ENCODE data around the gene RFPL2. TPM values are rescaled to one million over a fixed set of nuclear protein-coding genes. Genes with fewer than 3 reads are reported as not detected.

The RFPL2 gene
- total RNA-seq, 4 donors from 2014 or later, result 0.17 TPM; not detected in 3

- intact Hi-C loops (cut with DNase I; ENCODE audit: low total_unique reads), result no loop called here
- TF ChIP-seq POLR2A (IDR thresholded peaks at IDR 0.05), result no peak
- TF ChIP-seq, protein P1, sequence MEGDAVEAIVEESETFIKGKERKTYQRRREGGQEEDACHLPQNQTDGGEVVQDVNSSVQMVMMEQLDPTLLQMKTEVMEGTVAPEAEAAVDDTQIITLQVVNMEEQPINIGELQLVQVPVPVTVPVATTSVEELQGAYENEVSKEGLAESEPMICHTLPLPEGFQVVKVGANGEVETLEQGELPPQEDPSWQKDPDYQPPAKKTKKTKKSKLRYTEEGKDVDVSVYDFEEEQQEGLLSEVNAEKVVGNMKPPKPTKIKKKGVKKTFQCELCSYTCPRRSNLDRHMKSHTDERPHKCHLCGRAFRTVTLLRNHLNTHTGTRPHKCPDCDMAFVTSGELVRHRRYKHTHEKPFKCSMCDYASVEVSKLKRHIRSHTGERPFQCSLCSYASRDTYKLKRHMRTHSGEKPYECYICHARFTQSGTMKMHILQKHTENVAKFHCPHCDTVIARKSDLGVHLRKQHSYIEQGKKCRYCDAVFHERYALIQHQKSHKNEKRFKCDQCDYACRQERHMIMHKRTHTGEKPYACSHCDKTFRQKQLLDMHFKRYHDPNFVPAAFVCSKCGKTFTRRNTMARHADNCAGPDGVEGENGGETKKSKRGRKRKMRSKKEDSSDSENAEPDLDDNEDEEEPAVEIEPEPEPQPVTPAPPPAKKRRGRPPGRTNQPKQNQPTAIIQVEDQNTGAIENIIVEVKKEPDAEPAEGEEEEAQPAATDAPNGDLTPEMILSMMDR (IDR thresholded peaks at IDR 0.05), result no peak
- WGBS, 2 donors, result 79 to 81% methylated on average over 7 of the region's 7 CpGs
- no peak overlapping the region for H3K4me3 ChIP-seq (ENCODE audit: low read depth, poor library complexity, severe bottlenecking)
- no peak for DNase-seq (ENCODE audit: low spot score in 2 of 2)
Observed at GRCh38 chr22:32211011-32211410, 6.1 kb upstream of the RFPL2 start.

DNA sequence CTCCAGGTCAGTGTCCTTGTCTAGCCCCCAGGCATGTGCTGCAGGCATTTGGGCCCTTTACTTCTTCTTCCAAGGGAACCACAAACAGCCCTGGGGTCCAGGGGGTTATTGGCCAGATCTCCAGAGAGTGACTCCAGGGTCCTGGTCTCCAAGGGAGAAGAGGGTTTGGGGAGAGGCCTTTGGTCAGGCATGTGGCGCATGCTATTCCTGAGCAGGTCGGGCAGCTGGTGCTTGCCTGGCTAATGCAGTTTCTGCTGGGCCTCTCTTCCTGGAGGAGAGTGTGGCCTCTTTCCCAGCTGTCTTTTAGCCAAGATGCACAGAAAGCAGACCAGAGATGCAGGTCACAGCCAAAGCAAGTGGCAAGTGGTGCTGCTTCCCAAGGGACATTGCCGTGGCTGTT is 3.8 kb upstream of the RFPL2 start:
- WGBS, 2 donors, result 84 to 100% methylated on average over 2 to 3 of the region's 3 CpGs
- TF ChIP-seq, protein P1 (IDR thresholded peaks at IDR 0.05), result no peak
- TF ChIP-seq POLR2A (IDR thresholded peaks at IDR 0.05), result no peak
- intact Hi-C loops (cut with DNase I; ENCODE audit: low total_unique reads), result no loop called here
- no peak overlapping the region for H3K4me3 ChIP-seq (ENCODE audit: low read depth, poor library complexity, severe bottlenecking)
- no peak for DNase-seq (ENCODE audit: low spot score in 2 of 2)

GRCh38 chr22:32207971-32208480 is 3.2 kb upstream of the RFPL2 start:
- H3K4me3 ChIP-seq (ENCODE audit: low read depth, poor library complexity, severe bottlenecking), result no peak overlapping the region
- no peak for DNase-seq (ENCODE audit: low spot score in 2 of 2)
- no peak for TF ChIP-seq POLR2A (IDR thresholded peaks at IDR 0.05)
- TF ChIP-seq, protein P1 (IDR thresholded peaks at IDR 0.05), result no peak
- intact Hi-C loops (cut with DNase I; ENCODE audit: low total_unique reads), result no loop called here
- 63 to 88% methylated on average over 4 of the region's 4 CpGs for WGBS, 2 donors

GRCh38 chr22:32206774-32207758 is 2.2 kb upstream of the RFPL2 start:
- intact Hi-C loops (cut with DNase I; ENCODE audit: low total_unique reads), result no loop called here
- no peak overlapping the region for H3K4me3 ChIP-seq (ENCODE audit: low read depth, poor library complexity, severe bottlenecking)
- 76 to 80% methylated on average over 22 of the region's 22 CpGs for WGBS, 2 donors
- no peak for DNase-seq (ENCODE audit: low spot score in 2 of 2)
- TF ChIP-seq POLR2A (IDR thresholded peaks at IDR 0.05), result no peak
- TF ChIP-seq, protein P1 (IDR thresholded peaks at IDR 0.05), result no peak

DNA sequence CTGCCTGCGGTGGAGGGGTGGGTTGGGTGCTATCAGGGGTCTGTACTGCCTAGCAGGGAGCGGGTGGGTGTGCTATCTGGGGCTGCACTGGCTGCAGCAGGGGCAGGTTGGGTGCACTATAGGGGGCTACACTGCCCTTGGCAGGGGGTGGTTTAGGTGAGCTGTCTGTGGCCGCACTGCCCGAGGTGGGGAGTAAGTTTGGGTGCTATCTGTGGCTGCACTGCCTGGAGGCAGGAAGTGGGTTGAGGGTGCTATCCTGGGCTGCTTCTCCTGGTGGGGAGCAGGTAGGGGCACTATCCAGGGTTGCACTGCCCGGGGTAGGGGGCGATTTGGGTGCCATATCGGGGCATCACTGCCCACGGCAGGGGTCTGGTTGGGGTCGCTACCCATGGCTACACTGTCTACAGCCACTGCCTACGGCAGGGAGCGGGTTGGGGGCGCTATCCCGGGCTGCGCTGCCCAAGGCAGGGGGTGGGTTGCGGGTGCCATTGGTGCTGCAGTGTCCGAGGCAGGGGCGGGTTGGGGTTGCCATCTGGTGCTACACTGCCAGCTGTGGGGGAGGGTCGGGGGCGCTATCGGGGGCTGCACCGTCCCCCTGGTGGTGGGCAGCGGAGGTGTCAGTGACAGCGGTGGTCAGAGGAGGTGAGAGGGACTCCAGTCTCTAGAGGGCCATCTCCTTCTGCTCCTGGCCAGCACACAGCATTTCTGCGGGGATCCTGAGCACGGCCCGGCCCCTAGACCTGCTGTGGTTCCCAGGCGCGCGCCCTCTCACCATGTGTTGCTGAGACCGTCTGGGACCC is 1.3 kb upstream of the RFPL2 start:
- intact Hi-C loops (cut with DNase I; ENCODE audit: low total_unique reads), result no loop called here
- DNase-seq (ENCODE audit: low spot score in 2 of 2), result no peak
- H3K4me3 ChIP-seq (ENCODE audit: low read depth, poor library complexity, severe bottlenecking), result no peak overlapping the region
- WGBS, 2 donors, result 91 to 95% methylated on average over 24 to 27 of the region's 30 CpGs
- TF ChIP-seq POLR2A (IDR thresholded peaks at IDR 0.05), result no peak
- TF ChIP-seq, protein P1 (IDR thresholded peaks at IDR 0.05), result no peak

Data from lower leg skin (tissue), 4 donors.